GM18519 (cell line): Measurements from ENCODE around the gene MYO5B.

Experiments used
- ATAC-seq: cut with Tn5 transposase; IDR thresholded peaks from one replicate; pipeline ENCODE4 v1.9.1; 2021; ENCODE audit warnings: mild to moderate bottlenecking, moderate library complexity; ENCODE audit not compliant: unreplicated experiment, low FRiP score

MYO5B gene

DNA sequence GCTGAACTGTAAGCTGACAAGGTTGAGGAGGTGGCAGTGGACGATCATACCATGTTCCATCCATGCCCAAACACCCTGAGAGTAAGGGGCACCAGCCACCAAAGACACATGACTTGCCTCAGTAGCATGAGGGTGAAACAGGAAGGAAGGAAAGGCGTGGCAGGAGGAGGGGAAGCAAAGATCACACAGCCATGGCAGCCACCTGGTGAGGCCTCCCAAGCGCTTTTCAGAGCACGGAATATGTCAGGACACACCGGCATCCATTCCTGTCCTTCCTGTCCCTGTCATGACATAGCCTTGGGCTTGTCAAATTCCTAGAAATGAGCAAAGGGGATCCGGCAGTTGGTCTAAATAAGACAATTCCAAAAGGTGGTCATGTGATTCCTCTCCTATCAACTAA lies 118.7 kb downstream of the MYO5B start:
- ATAC-seq: no peak

DNA sequence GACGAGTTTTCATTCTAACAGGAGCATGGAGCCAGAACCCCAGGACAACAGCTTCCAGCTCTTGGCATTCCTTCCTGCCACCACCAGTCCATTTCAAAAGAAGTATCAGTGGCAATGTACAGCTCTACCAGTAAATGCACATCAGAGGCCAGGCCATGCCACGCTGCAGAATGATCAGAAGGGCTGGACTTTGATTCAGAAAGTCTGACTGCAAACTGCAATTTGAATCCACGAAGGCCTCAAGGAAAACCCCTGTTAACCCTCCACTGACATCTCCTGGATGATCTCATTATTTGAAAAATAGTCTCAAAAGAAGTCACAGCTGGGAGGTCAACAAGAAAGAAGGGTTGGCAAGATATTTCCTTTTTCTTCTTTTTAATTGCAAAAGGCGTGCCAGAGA lies 119.2 kb downstream of the MYO5B start:
- no peak for ATAC-seq

DNA sequence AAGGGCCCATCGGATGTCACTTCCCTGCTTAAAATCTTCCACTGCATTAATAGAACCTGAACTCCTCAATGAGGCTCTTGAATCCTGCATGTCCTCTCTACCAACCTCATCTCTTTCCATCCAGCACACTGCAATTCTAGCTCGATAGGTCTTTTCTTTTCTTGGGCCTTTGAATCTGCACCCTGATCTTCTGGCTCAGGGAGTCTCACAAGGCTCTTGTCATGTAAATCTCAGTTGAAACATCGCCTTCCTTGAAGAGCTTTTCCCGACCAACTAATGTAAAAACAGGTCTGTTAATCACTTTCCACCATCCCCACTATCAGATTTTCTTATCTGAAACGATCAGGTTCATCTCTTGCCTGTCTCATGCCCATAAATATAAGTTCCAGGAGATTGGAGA lies 120.5 kb downstream of the MYO5B start:
- ATAC-seq: no peak

DNA sequence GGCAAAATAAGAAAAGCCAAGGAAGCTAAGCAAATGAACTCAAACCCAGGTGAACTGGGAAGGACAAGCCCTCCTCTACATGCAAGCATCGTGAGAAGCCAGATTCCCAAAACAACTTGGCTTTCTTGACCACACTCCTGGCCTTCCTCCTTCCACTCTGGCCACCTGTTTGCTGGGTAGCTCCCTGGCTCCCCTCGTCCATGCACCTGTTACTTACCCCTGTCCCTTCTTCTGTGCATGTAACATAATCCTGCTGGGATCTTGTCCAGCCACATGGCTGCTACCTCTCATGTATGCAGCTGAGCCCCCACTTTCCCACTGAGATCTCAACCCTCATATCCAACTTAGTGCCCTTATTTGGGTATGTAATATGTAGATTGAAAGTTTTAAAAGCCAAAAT lies 121.6 kb downstream of the MYO5B start:
- ATAC-seq: no peak

DNA sequence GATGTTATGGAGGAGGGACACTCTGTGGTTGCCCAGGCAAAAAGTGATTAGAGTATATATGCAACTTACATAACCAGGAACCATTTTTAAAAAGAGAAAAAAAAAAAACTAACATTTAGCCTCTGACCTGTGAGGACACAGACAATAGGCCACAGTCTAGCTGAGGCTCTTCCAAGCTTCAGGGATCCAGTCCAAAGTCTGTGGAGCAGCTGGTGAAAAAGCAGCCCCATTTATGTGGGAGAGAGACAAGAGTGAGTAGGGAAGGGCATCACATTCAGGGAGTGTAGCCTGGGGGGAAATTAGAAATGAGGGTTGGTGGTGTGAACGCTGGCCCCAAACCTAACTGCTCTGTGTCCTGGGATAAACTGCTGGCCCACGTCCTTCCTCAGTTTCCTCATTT lies 122.8 kb downstream of the MYO5B start:
- no peak for ATAC-seq

DNA sequence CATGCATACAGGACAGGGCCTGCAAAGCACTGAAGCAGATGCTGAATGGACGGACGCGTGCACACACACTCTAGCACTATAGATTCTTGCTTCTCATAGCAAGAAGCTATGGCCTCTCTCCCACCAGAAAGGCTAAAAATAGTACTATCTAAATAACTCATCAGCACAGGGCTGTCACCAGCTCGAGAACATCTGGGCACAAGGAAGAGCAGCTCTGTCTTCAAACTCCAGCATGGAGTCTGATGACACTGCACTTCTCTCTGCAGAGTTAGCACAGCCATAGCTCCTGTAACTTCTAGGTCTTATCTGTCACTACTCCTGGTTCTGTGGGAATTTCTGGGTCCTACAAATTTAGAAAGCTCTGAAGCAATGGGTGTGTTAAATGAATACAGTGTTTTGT lies 123.5 kb downstream of the MYO5B start:
- ATAC-seq: no peak

DNA sequence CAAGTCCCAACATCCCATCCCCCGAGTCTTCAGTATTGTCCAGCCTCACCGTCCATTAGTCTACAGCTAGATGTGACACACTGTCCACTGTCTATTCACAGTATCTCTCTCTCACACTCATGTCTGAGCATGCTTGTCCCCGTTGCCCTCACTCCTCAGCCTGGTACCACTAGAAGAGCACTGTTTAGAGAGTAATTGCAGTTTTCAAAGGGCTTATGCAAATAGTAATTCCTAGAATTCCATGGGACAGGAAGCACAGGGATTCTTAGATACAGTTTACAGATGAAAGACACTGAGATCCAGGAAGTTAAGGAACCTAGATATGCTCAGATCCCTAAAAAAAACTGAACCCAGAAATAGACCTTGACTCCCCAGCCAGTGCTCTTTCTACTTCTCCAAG lies 125.5 kb downstream of the MYO5B start:
- no peak for ATAC-seq

DNA sequence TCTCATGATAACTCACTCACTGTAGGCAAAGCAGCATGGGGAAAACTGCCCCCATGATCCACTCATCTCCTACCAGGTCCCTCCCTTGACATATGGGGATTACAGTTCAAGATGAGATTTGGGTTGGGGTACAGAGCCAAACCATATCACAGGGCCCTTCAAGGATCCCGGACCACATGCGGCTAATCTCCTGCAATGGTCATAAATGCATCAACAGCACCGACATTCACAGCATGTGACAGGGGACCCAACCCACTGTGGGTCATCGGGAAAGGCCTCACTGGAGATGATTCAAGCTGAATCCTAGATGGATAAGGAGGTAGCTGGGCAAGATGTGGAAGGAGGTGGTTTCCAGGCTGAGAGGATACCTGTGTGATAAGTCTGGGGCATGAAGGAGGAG lies 129.4 kb downstream of the MYO5B start:
- ATAC-seq: no peak

DNA sequence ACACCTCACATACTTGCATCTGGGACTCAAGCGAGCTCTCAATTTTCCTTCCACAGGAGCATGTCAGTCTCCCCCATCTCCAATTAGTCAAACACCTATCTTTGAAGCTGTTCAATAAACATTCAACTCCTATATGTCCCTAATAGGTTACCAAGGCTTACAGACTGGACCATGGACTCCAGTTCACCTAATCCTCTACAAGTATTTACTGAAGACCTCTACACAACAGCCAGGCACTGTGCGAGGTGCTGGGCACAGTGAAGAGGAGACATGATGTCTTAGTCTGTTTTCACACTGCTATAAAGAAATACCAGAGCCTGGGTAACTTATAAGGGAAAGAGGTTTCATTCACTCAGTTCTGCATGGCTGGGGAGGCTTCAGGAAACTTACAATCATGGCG lies 129.9 kb downstream of the MYO5B start:
- ATAC-seq: no peak

DNA sequence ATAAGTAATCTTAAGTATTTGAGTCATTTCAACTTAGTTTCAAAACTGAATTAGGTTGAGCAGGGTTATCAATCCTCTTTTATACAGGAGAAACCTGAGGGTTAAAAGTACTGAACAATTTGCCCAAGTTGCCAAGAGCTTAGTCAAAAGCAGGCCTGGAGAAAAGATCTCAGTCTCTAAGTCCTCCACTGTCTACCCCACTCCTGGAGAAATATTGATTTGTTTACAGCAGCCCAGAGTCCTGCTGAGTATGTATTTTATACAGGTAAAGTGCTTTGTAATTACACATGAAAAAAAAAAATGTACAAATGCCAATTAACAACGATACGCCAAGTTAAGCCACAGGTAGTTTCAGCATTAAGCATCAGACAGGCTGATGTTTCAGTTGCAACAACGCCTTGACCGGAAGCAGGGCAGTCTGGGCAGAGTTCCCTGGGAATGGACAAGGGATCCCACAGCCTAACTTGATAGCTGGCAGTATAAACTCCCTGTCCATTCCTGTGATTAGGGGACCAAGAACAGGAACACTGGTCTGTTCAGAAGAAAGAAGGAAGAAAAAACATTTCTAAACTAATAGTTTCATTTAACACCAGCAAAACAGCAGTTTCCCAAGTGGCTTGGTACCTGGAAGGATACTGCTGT lies 132.9 kb downstream of the MYO5B start:
- ATAC-seq: no peak

DNA sequence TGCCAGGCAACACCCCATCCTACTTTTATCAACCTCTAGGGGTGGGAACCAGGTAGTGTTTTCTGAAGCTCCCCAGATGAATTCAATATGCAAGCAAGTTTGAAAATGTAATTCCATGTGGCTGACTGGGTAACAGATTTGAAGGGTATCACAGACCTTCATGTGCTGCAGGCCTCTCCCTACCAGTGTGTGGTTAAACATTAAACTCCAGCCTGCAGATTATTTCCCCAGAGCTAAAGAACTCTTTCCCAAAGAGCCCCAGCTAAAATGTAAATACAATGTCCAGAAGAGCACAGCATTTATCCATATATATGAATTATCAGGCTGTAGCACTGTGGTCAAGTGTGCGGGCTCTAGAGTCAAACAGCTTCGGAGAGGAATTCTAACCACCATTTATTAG lies 134.1 kb downstream of the MYO5B start:
- no peak for ATAC-seq

DNA sequence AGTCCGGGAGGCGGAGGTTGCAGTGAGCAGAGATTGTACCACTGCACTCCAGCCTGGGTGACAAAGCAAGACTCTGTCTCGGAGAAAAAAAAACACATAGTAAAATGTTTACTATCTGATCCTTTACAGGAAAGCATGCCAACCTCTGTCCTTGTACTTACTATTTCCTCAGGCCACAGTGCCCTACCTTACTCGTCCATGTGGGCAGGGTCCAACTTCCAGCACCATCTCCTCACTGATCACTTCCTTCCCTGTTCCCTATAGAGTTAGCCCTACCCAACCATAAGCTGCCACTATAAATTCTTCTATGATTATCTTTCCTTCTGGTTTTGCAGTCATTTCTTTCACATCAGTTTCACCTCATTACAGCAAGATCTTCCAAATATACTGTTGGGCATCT lies 136.2 kb downstream of the MYO5B start:
- ATAC-seq: no peak

DNA sequence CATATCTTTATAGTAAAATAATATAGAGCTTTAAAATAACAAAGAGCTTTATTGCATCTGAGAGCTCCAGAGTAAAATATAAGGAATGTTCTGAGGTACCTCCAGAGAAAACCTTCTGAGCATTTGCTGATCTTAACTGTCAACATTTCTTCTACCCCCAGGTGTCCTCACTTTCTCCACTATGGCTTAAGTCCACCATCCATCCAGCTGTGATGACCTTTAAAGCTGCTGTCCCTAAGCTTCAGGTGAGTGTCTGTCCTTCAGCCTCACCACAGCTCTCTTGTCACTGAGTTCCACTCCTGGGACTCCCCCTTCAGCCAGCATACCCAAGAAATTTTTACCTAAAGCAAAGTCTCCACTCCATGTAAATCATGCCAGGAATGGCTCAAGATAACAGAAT lies 137.9 kb downstream of the MYO5B start:
- ATAC-seq: no peak

DNA sequence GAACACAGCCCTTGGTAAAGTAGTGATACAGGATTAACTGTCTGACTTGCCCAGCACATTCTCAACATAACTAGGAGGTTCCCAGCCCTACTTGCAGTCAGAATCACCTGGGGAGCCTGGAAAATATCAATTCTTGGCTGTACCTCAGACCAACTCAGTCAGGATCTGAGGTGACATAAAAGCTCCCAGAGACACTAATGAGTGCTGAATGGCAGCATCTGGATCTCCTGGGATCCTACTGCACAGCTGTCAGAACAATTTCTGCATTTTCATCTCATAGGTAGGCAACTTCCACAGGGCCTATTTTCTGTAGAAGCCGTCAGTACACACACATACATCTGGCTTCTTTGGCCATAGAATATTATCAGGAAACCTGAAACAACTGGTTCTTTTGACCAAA lies 138.8 kb downstream of the MYO5B start:
- no peak for ATAC-seq

DNA sequence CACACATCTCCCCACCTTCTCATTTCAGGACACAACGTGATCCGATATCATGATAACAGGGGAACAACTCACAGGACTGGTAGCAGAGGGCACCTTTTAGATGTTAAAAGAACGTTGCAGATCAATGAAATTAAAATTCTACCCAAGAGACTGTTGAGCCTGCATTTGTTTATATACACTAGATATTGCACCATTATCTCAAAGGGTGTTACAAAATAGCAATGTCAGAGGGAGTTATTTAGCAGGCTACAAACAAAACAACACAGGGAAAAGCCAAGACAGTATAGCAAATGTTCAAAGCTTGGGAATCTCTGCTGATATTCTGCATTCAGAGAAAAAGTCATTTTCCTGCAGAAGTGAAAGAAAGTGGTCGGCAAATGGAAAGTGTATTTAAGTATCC lies 139.5 kb downstream of the MYO5B start:
- ATAC-seq: no peak

DNA sequence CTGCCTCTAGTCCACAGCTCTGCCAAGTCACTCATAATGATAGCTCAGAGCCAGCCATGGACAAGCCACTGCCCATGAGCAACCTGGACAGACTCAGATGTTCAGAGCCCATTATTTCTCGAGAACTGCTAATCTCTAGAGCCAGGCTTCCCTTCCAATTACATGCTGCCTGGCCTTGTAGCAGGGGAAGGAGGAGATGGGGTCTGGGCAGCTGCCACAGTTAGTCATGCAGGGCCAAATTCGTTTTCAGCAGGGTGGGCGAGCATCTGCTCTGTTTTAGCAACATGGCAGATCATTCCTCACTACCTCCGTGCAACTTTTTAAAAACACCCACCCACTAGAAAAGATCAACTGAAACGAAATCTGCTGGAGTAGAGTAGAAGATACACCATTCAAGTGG lies 141.8 kb downstream of the MYO5B start:
- ATAC-seq: no peak

DNA sequence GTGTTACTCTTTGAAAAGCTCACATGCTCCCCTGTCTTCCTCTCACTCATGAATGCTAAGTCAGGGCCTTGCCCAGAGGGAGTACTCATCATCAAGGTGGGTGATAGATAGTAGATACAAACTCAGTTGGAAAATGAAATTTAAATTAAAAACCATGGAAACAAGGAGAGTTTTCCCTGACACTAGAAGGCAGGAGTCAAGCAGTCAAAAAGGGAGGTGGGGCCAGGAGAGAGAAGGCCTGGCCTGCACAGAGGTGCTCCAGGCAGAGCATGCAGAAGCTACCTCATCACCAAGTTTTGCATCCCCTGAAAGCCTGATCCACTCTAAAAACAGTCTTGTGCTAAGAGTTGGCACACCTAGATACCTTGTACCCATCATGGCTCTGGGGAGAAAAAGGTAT lies 143.7 kb downstream of the MYO5B start:
- no peak for ATAC-seq

DNA sequence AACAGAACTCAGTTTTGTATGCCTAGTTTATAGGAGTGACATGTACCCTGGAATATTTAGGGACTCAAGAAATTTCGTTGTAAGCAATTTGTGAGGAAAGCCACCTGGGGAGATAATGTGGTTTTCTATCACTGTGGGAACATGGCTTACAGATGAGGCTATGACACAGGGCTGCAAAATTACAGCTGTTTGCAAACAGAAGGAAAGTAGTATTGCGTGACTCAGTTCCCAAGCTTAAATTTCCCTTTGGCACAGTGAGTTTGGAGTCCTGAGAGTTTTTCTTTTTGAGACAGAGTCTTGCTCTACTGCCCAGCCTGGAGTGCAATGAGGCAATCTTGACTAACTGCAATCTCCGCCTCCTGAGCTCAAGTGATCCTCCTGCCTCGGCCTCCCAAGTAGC lies 149.8 kb downstream of the MYO5B start:
- ATAC-seq: no peak

DNA sequence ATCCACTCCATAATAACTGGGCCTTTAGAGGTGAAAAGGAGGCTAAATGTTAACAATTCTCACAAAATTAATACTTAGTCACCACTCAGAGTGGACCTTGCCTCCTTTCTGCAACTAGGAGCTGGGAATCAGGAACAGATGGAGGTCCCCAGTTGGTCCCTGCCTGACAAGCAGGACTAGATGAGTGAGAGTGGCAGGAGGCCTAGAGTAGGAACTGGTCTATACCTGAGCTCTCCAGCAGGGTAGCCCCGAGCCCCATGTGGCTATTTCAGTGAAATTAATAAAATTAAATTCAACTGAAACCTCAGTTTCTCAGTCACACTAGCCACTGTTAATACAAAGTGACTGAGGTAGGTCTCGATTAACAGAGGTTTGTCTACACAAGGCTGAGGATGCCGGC lies 150.5 kb downstream of the MYO5B start:
- no peak for ATAC-seq

DNA sequence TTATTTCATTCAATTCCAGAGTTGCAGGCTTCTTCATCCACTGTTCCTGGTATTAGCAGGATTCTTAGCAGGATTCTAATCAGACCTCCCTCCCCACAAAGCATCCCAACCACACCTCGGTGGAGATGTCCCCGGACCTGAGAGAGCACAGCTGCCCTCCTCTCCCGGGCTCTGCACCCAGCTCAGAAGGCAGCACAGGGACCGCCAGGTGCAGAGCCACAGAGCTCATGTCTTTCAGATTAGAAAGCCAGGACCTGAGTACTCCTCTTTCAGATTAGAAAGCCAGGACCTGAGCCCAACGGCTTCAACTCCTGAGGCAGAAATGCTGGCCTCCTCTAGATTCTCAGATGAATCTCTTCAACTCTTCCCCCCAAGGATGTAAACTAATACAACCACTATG lies 152.3 kb downstream of the MYO5B start:
- no peak for ATAC-seq

DNA sequence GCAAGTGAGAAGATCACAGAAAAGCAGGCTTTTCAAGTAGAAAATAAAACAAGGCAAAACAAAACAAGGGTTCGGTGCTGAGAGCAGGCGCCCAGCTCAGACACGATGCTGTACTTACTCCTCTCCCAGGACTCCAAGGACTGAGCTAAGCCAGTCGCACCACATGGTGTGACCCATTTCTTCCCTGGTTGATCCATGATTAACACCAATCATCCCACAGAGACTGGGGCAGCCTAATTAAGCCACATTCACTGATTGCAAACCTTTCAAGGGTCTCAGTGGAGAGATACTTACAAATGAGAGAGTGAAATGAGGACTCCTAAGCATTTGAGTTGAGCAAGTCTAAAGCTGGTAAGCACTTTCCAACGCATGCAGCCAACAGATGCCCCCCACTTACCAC lies 155.2 kb downstream of the MYO5B start:
- no peak for ATAC-seq

DNA sequence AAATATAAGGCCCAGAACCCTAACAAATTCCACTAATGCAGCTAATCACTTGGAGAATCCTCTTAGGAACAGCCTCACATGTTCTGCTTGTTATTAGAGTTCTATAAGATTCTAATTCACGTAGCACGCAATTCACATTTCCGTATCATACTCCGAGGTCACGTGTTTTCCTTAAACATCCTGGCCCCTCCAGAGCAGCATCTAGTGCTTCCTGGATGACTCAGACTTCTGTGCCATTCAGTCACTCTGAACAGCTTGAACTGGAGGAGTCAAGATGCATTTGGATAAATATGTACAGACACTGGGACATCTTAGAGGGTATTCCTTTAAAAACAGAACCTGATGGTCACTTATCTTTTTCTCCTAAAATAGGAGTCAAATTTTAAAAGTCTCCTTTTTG lies 156.5 kb downstream of the MYO5B start:
- ATAC-seq: no peak

DNA sequence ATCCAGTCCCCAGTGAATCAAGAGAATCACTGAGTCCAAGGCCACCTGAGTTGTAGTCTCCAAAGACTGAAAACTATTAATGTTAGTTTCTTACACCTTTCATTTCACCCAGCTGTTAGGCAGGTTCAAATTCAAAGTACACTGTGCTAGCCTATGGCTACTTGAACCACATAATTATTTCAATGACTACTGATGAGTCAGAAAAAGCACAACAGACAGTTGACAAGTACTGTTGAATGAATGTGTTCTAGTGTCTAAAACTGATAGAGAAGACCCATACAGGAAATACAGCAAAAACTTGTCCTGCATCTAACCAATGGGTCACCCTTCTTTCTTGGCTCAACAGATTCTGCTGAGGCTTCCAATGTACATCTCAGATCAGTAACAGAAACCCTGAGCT lies 160.9 kb downstream of the MYO5B start:
- ATAC-seq: no peak
